Glutamatergic neuron (in vitro differentiated cells): ENCODE results near the gene SCPEP1. TPM values are rescaled to one million over a fixed set of nuclear protein-coding genes. Genes with fewer than 3 reads are reported as not detected.

ENCODE experiments used
- DNase-seq: peaks from one replicate; pipeline ENCODE4 v3.0.0; 2022
- H3K27ac Mint-ChIP-seq: one replicate; pipeline ENCODE4 v1.8.0; 2020; ENCODE audit warnings: mild to moderate bottlenecking, mixed read lengths, inconsistent platforms; ENCODE audit not compliant: unreplicated experiment
- H3K27me3 Mint-ChIP-seq: one replicate; pipeline ENCODE4 v1.8.0; 2020; ENCODE audit warnings: mild to moderate bottlenecking, moderate library complexity, mixed read lengths, inconsistent platforms; ENCODE audit not compliant: unreplicated experiment
- H3K36me3 Mint-ChIP-seq: one replicate; pipeline ENCODE4 v1.8.0; 2020; ENCODE audit warnings: mild to moderate bottlenecking, mixed read lengths, inconsistent platforms; ENCODE audit not compliant: unreplicated experiment
- H3K4me1 Mint-ChIP-seq: one replicate; pipeline ENCODE4 v1.8.0; 2020; ENCODE audit warnings: mild to moderate bottlenecking, low read depth, mixed read lengths, inconsistent platforms; ENCODE audit not compliant: unreplicated experiment
- H3K4me3 Mint-ChIP-seq: one replicate; pipeline ENCODE4 v1.8.0; 2020; ENCODE audit warnings: mild to moderate bottlenecking, mixed read lengths, inconsistent platforms; ENCODE audit not compliant: unreplicated experiment
- H3K9me3 Mint-ChIP-seq: one replicate; pipeline ENCODE4 v1.8.0; 2020; ENCODE audit warnings: mild to moderate bottlenecking, moderate library complexity, mixed read lengths, inconsistent platforms; ENCODE audit not compliant: unreplicated experiment
- CTCF ChIP-seq: fragments of 200-600 bp; sonication (generic); IDR thresholded peaks from one replicate; pipeline ENCODE4 v1.5.0; 2021; ENCODE audit not compliant: partially characterized antibody, unreplicated experiment
- total RNA-seq: library from RNA; stranded (reverse); fragmentation: NEBNext Ultra II Directional; extraction: Animal tissue kit (Norgen Biotek cat#: 25700); gene quantifications from one replicate; pipeline ENCODE4 v1.2.1, GENCODE V29; 2021; ENCODE audit not compliant: unreplicated experiment

Gene SCPEP1
- total RNA-seq, 1 donor from 2014 or later, result 46.9 TPM

- H3K27me3 Mint-ChIP-seq, result peaks cover 3% of the 10 kb centered on the region
- TF ChIP-seq CTCF, result no peak
- H3K4me1 Mint-ChIP-seq, result no peaks in the 10 kb centered on the region
- DNase-seq, result no peak
- no peak overlapping the region for H3K4me3 Mint-ChIP-seq
- H3K36me3 Mint-ChIP-seq, result no peaks in the 10 kb centered on the region
- peaks cover 2% of the 10 kb centered on the region for H3K9me3 Mint-ChIP-seq
- H3K27ac Mint-ChIP-seq, result no peak overlapping the region
These were observed 68.8 kb downstream of the SCPEP1 start for GRCh38 chr17:57046749-57047148.

GRCh38 chr17:57048096-57048495 lies 70.2 kb downstream of the SCPEP1 start:
- Mint-ChIP-seq H3K27me3 (peaks cover 3% of the 10 kb centered on the region), H3K27ac (no peak overlapping the region), H3K36me3 (no peaks in the 10 kb centered on the region), H3K9me3 (peaks cover 2% of the 10 kb centered on the region), H3K4me1 (no peaks in the 10 kb centered on the region), H3K4me3 (no peak overlapping the region)
- TF ChIP-seq CTCF, result no peak
- no peak for DNase-seq

GRCh38 chr17:57050306-57050705 lies 72.4 kb downstream of the SCPEP1 start:
- no peak for TF ChIP-seq CTCF
- no peaks in the 10 kb centered on the region for H3K36me3 Mint-ChIP-seq
- H3K27ac Mint-ChIP-seq, result no peak overlapping the region
- no peaks in the 10 kb centered on the region for H3K9me3 Mint-ChIP-seq
- no peak overlapping the region for H3K4me3 Mint-ChIP-seq
- H3K27me3 Mint-ChIP-seq, result no peaks in the 10 kb centered on the region
- no peaks in the 10 kb centered on the region for H3K4me1 Mint-ChIP-seq
- no peak for DNase-seq

GRCh38 chr17:57051886-57052361 lies 74.0 kb downstream of the SCPEP1 start:
- Mint-ChIP-seq H3K4me3 (no peak overlapping the region), H3K4me1 (no peaks in the 10 kb centered on the region), H3K36me3 (no peaks in the 10 kb centered on the region), H3K27me3 (no peaks in the 10 kb centered on the region), H3K9me3 (peaks cover 1% of the 10 kb centered on the region), H3K27ac (no peak overlapping the region)
- no peak for DNase-seq
- TF ChIP-seq CTCF, result no peak

Other genes starting within 250 kb of the SCPEP1 start
- gene C17orf67, start 144.2 kb upstream of the SCPEP1 start, total RNA-seq, result not detected
- 2.8 TPM for gene DGKE, start 144.0 kb upstream of the SCPEP1 start, total RNA-seq
- 1.9 TPM for gene TRIM25, start 64.1 kb upstream of the SCPEP1 start, total RNA-seq
- 9.4 TPM for gene COIL, start 17.1 kb upstream of the SCPEP1 start, total RNA-seq
- 35.6 TPM for gene AKAP1, start 107.1 kb downstream of the SCPEP1 start, total RNA-seq